Skeletal muscle tissue (tissue), 4 donors: Measurements from ENCODE around the gene SETD2. TPM values are rescaled to one million over a fixed set of nuclear protein-coding genes. Genes with fewer than 3 reads are reported as not detected.
"Not testable (repeated sequence)": the region's sequence is repeated elsewhere in the genome, so short reads cannot be mapped to it uniquely, and the experiment has no call there.

Experiments
- H3K27ac ChIP-seq: one replicate; pipeline ENCODE4 v1.7.0; 2013; ENCODE audit warnings: mild to moderate bottlenecking, low read depth, low read length, inconsistent platforms
- H3K27me3 ChIP-seq, 3 donors: one replicate each; pipeline ENCODE4 v1.7.0; 2013; ENCODE audit warnings: low read length in 3 of 3; ENCODE audit not compliant: control insufficient read depth in 3 of 3, insufficient read depth in 3 of 3
- H3K36me3 ChIP-seq, 3 donors: one replicate each; pipeline ENCODE4 v1.7.0; 2013; ENCODE audit warnings: low read length in 3 of 3; ENCODE audit not compliant: control insufficient read depth in 3 of 3, insufficient read depth in 3 of 3
- H3K4me1 ChIP-seq, 3 donors: one replicate each; pipeline ENCODE4 v1.7.0; 2013; ENCODE audit warnings: low read length in 3 of 3, mild to moderate bottlenecking in 3 of 3; ENCODE audit not compliant: control insufficient read depth in 3 of 3, insufficient read depth in 3 of 3
- H3K4me3 ChIP-seq, 3 donors: one replicate each; pipeline ENCODE4 v1.7.0; 2013; ENCODE audit warnings: low read length in 3 of 3
- H3K9ac ChIP-seq, 3 donors: one replicate each; pipeline ENCODE4 v1.7.0; 2013; ENCODE audit warnings: low read length in 3 of 3, mild to moderate bottlenecking in 3 of 3, moderate library complexity in 2 of 3, low read depth in 1 of 3
- H3K9me3 ChIP-seq, 3 donors: one replicate each; pipeline ENCODE4 v1.7.0; 2013; ENCODE audit warnings: low read length in 3 of 3; ENCODE audit not compliant: control insufficient read depth in 3 of 3
- total RNA-seq: library from RNA; depleted of rRNA; stranded (reverse); fragments of >200 nt; gene quantifications from one replicate; pipeline ENCODE4 v1.2.3, GENCODE V29; 2014
- donor health status: Osteomylitis.

Gene SETD2
- total RNA-seq, 1 donor from 2014 or later = 48.5 TPM

- H3K27me3 ChIP-seq = no peaks in the 10 kb centered on the region
- H3K27ac ChIP-seq = no peak overlapping the region
- no peak overlapping the region for H3K4me3 ChIP-seq
- peaks cover 0 to 2% (median 0%) of the 10 kb centered on the region in 3 donors for H3K4me1 ChIP-seq
- no peak overlapping the region for H3K9ac ChIP-seq
- H3K36me3 ChIP-seq = peaks cover 9 to 17% (median 11%) of the 10 kb centered on the region in 3 donors
- H3K9me3 ChIP-seq = no peaks in the 10 kb centered on the region
Measured at GRCh38 chr3:47056705-47057104, 107.2 kb downstream of the SETD2 start.

- Histone ChIP-seq H3K4me3 (no peak overlapping the region), H3K27me3 (no peaks in the 10 kb centered on the region), H3K9ac (no peak overlapping the region), H3K27ac (no peak overlapping the region), H3K4me1 (peaks cover 0 to 2% (median 0%) of the 10 kb centered on the region in 3 donors), H3K9me3 (no peaks in the 10 kb centered on the region), H3K36me3 (peaks cover 9 to 13% (median 11%) of the 10 kb centered on the region in 3 donors)
Measured at GRCh38 chr3:47054412-47054811, 109.5 kb downstream of the SETD2 start.

GRCh38 chr3:47047673-47048072 is 116.2 kb downstream of the SETD2 start:
- Histone ChIP-seq H3K27me3 (no peaks in the 10 kb centered on the region), H3K4me3 (no peak overlapping the region), H3K27ac (no peak overlapping the region), H3K36me3 (peaks cover 0 to 5% (median 4%) of the 10 kb centered on the region in 3 donors), H3K4me1 (no peaks in the 10 kb centered on the region), H3K9ac (no peak overlapping the region), H3K9me3 (no peaks in the 10 kb centered on the region)

- H3K4me1 ChIP-seq = no peaks in the 10 kb centered on the region
- no peak overlapping the region for H3K4me3 ChIP-seq
- H3K9me3 ChIP-seq = no peaks in the 10 kb centered on the region
- no peaks in the 10 kb centered on the region for H3K27me3 ChIP-seq
- no peak overlapping the region for H3K27ac ChIP-seq
- H3K9ac ChIP-seq = no peak overlapping the region
- H3K36me3 ChIP-seq = peaks cover 1 to 8% (median 8%) of the 10 kb centered on the region in 3 donors
Measured at GRCh38 chr3:47047069-47047468, 116.8 kb downstream of the SETD2 start.

GRCh38 chr3:47042231-47042791 is 121.6 kb downstream of the SETD2 start:
- no peaks in the 10 kb centered on the region for H3K27me3 ChIP-seq
- no peaks in the 10 kb centered on the region for H3K9me3 ChIP-seq
- no peak overlapping the region for H3K27ac ChIP-seq
- no peak overlapping the region for H3K4me3 ChIP-seq
- H3K36me3 ChIP-seq = peaks cover 15 to 39% (median 35%) of the 10 kb centered on the region in 3 donors
- no peak overlapping the region for H3K9ac ChIP-seq
- no peaks in the 10 kb centered on the region for H3K4me1 ChIP-seq

GRCh38 chr3:47041114-47041513 is 122.8 kb downstream of the SETD2 start:
- H3K9ac ChIP-seq = no peak overlapping the region
- H3K27ac ChIP-seq = no peak overlapping the region
- H3K4me1 ChIP-seq = no peaks in the 10 kb centered on the region
- H3K4me3 ChIP-seq = no peak overlapping the region
- peaks cover 19 to 42% (median 40%) of the 10 kb centered on the region in 3 donors for H3K36me3 ChIP-seq
- no peaks in the 10 kb centered on the region for H3K9me3 ChIP-seq
- H3K27me3 ChIP-seq = no peaks in the 10 kb centered on the region

- H3K27ac ChIP-seq, H3K4me3 ChIP-seq, H3K4me1 ChIP-seq, H3K27me3 ChIP-seq, H3K9ac ChIP-seq, H3K9me3 ChIP-seq: not testable (repeated sequence)
- peaks cover 28 to 59% (median 57%) of the 10 kb centered on the region in 3 donors for H3K36me3 ChIP-seq
Measured at GRCh38 chr3:47037302-47037701, 126.6 kb downstream of the SETD2 start.

GRCh38 chr3:47036145-47036544 is 127.8 kb downstream of the SETD2 start:
- Histone ChIP-seq H3K27me3 (no peaks in the 10 kb centered on the region), H3K9ac (no peak overlapping the region), H3K9me3 (no peaks in the 10 kb centered on the region), H3K27ac (no peak overlapping the region), H3K4me3 (no peak overlapping the region), H3K4me1 (peaks cover 4 to 5% (median 4%) of the 10 kb centered on the region in 3 donors), H3K36me3 (peaks cover 22 to 50% (median 45%) of the 10 kb centered on the region in 3 donors)

GRCh38 chr3:47035645-47036044 is 128.3 kb downstream of the SETD2 start:
- no peak overlapping the region for H3K9ac ChIP-seq
- H3K27me3 ChIP-seq = no peaks in the 10 kb centered on the region
- peaks cover 4 to 5% (median 4%) of the 10 kb centered on the region in 3 donors for H3K4me1 ChIP-seq
- H3K36me3 ChIP-seq = peaks cover 20 to 45% (median 40%) of the 10 kb centered on the region in 3 donors
- H3K9me3 ChIP-seq = no peaks in the 10 kb centered on the region
- no peak overlapping the region for H3K4me3 ChIP-seq
- H3K27ac ChIP-seq = no peak overlapping the region

- Histone ChIP-seq H3K4me1 (peaks cover 4 to 5% (median 4%) of the 10 kb centered on the region in 3 donors), H3K27ac (no peak overlapping the region), H3K9ac (no peak overlapping the region), H3K9me3 (no peaks in the 10 kb centered on the region), H3K36me3 (peaks cover 20 to 40% (median 34%) of the 10 kb centered on the region in 3 donors), H3K27me3 (no peaks in the 10 kb centered on the region), H3K4me3 (no peak overlapping the region)
Measured at GRCh38 chr3:47034868-47035489, 128.9 kb downstream of the SETD2 start.
